22Rv1 (cell line): Measurements from ENCODE around the gene SLC48A1.

Experiments used
- H3K27ac ChIP-seq: fragments of 450-650 bp; 2 replicates; pipeline ENCODE4 v1.5.1; 2017
- CTCF ChIP-seq: fragments of 450-650 bp; IDR thresholded peaks from 2 replicates; pipeline ENCODE4 v1.5.1; 2017; ENCODE audit warnings: mild to moderate bottlenecking
- ZFX ChIP-seq: fragments of 450-650 bp; IDR thresholded peaks from 2 replicates; pipeline ENCODE4 v1.6.1; 2017; ENCODE audit warnings: antibody characterized with exemption, borderline replicate concordance

The SLC48A1 gene

DNA sequence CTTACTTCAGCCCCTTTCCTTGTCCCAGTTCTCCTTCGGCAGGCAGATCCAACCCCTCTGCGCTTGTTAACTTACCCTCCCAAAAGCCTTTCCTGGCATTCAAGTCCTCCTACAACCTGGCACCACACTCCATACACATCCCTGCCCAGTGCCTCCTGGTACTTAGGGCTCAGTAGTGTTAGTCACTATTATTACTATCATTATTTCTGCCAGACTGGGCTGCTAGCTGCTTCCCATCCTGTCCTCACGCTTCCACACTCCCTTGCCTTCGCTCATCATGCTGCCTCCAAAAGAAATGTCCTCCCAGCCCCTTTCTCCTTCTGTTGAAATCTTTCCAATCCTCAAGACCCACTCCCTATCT, 48.3 kb downstream of the SLC48A1 start:
- TF ChIP-seq ZFX (no peak), CTCF (no peak)
- no peak overlapping the region for H3K27ac ChIP-seq

DNA sequence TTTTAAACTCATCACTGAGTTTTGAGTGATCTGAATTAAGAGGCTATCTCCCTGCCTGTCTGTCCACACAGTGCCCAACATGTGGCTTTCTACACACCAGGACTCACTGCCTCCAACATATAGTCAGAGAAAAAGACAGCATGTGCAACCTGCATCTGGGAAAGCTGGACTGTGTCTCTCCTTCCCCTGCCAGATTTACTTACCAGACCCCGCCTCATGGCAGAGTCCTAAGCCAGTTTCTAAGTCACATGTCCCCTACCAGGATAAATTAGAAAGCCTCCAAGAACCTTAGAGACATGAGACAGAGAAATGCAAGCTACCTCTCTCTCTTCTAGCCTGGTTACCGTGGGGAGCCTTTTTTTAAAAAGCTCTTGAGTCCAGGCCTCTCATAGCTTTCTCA, 49.4 kb downstream of the SLC48A1 start:
- H3K27ac ChIP-seq = no peak overlapping the region
- TF ChIP-seq ZFX = no peak
- no peak for TF ChIP-seq CTCF

DNA sequence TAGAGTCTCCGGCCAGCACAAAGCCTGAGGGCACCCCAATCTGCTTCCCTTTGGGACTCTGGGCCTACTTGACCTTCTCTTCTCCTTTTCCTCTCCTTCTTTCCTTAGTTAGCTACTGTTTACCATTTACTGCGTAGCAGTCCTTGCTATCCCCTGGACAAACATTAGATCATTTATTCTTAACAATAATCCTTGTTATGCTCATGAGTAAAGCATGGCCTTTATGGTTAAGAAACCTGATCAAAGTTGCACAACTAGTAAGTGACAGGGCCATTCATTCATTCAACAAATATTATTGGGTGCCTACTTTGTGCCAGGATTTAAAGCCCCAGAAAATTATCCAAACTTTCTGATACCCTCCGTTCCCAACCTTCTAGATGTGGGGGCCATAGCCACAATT, 49.8 kb downstream of the SLC48A1 start:
- no peak overlapping the region for H3K27ac ChIP-seq
- TF ChIP-seq CTCF = no peak
- no peak for TF ChIP-seq ZFX

DNA sequence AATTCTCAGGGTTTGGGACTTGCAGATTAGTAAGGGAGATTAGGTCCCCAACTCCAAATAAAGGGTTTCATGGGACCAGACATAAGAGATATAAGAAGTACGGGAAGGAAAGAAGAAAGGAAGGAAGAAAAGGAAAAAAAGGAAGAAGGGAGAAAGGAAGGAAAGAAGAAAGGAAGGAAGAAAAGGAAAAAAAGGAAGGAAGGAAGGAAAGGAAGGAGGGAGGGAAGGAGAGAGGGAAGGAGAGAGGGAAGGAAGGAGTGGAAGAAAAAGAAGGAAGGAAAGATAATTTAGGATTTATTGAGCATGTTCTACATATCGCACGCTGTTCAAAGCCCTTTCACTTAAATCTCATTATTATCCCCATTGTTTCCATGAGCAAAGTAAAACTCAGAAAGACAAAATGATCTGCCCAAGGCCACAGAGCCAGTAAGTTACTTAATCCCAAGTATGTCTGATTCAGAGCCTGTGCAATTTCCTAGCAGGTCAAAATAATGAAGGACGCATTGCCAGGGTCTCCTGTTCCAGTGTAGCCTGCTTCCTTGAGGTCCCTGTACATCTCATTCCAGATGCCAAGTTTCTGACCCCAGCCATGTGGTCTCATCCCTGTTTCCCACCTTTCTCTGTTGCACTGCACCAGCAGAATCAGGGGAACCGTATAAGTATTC, 50.5 kb downstream of the SLC48A1 start:
- TF ChIP-seq ZFX (no peak), CTCF (no peak)
- no peak overlapping the region for H3K27ac ChIP-seq

DNA sequence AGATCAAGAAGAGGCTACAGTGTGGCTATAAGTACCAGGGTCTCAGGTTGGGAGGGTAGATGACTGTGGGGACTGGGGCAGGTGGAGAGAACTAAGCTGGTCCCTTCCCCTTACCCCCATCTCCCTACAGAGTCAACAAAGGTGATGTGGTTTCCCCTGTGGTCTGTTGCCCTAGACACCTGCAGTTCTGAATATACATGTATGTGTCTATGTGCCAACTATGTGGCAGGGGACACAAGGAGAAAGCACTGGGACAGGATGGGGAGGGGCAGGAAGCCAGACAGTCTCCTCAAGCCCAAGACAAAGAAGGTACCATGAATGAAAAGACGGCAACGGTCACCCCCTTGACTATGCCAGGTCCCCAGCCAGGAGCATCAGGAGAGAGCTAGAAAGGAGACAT, 51.2 kb downstream of the SLC48A1 start:
- TF ChIP-seq ZFX (no peak), CTCF (no peak)
- no peak overlapping the region for H3K27ac ChIP-seq

GRCh38 chr12:47824635-47825034, 51.6 kb downstream of the SLC48A1 start:
- no peak for TF ChIP-seq ZFX
- no peak for TF ChIP-seq CTCF

DNA sequence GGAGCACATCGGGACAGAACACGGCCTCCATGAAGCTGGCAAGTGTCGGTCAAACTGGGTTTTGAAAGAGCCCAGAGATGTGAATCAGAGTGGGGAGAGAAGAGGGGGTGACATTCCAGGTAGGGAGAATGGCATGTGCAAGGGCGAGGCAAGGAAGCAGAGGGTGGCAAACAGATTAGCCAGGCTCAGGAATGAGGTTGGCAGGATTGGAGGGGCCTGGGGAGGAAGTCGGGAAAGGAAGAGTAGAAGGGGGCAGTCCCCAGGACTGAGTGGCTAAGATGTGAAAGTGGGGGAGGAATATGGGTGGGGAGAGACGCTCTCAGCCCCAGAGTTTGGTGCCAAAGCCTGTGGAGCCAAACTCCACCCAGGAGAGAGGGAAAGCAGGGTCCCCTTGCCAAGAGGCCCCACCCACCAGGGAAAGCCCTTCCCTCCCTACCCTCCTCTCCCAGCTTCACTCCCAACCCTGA, 52.2 kb downstream of the SLC48A1 start:
- TF ChIP-seq CTCF (no peak), ZFX (no peak)
- H3K27ac ChIP-seq = no peak overlapping the region

More at GRCh38 chr12:47824635-47825034, 51.6 kb downstream of the SLC48A1 start:
- H3K27ac ChIP-seq = no peak overlapping the region
